Activated CD4-positive, CD25-positive, alpha-beta regulatory T cell treated with anti-CD3 and anti-CD28 coated beads, Interleukin-2, amount 50 U/mL, for 16 hours (primary cell): ENCODE data around the gene PFDN6.
A peak's percentile ranks its signal among the peaks of the same experiment; 100 is the strongest.

Experiments used
- DNase-seq: peaks from one replicate; pipeline ENCODE4 v3.0.0-alpha.2; 2020; ENCODE audit warnings: low read depth, low spot score

PFDN6 gene

GRCh38 chr6:33316603-33317418 lies 27.4 kb downstream of the PFDN6 start:
- no peak for DNase-seq

GRCh38 chr6:33317419-33317668 lies 27.9 kb downstream of the PFDN6 start:
- no peak for DNase-seq

GRCh38 chr6:33317669-33318425 lies 28.4 kb downstream of the PFDN6 start, which contains the start of gene ZBTB22:
ZBTB22 (minus strand) TSS chr6:33317744; CDS start chr6:33316916, 828 bp downstream.
- peak; percentile 90 for DNase-seq

- DNase-seq = no peak
Observed at GRCh38 chr6:33318426-33319073, 29.1 kb downstream of the PFDN6 start.

- no peak for DNase-seq
Observed at GRCh38 chr6:33319939-33320314, 30.5 kb downstream of the PFDN6 start.

GRCh38 chr6:33320315-33321181 lies 31.1 kb downstream of the PFDN6 start:
- DNase-seq = no peak

- no peak for DNase-seq
Observed at GRCh38 chr6:33321227-33321626, 31.8 kb downstream of the PFDN6 start.

GRCh38 chr6:33323623-33323948 lies 34.2 kb downstream of the PFDN6 start:
- no peak for DNase-seq

- no peak for DNase-seq
Observed at GRCh38 chr6:33324125-33324524, 34.7 kb downstream of the PFDN6 start.

- DNase-seq = no peak
Observed at GRCh38 chr6:33329058-33329457, 39.7 kb downstream of the PFDN6 start.

- no peak for DNase-seq
Observed at GRCh38 chr6:33330736-33331135, 41.3 kb downstream of the PFDN6 start.

GRCh38 chr6:33333666-33334065 lies 44.3 kb downstream of the PFDN6 start:
- DNase-seq = no peak

GRCh38 chr6:33335916-33336315 lies 46.5 kb downstream of the PFDN6 start:
- no peak for DNase-seq

- DNase-seq = no peak
Observed at GRCh38 chr6:33336495-33336894, 47.1 kb downstream of the PFDN6 start.

- DNase-seq = no peak
Observed at GRCh38 chr6:33339193-33339592, 49.8 kb downstream of the PFDN6 start.
